NCI-H146 treated with DMSO at 0.1 percent for 48 hours (cell line): ENCODE measurements around the gene ACAA1.
"Not testable (repeated sequence)": the region's sequence is repeated elsewhere in the genome, so short reads cannot be mapped to it uniquely, and the experiment has no call there.

Source experiments
- DNase-seq: peaks from one replicate; lab custom pipeline; 2025; ENCODE audit not compliant: unreplicated experiment; lab: John Stamatoyannopoulos, UW

ACAA1 gene

GRCh38 chr3:38083871-38084333 lies 53.0 kb downstream of the ACAA1 start:
- DNase-seq, result no peak

- DNase-seq, result not testable (repeated sequence)
Observed at GRCh38 chr3:38083254-38083653, 53.7 kb downstream of the ACAA1 start.

- not testable (repeated sequence) for DNase-seq
Observed at GRCh38 chr3:38082296-38082695, 54.6 kb downstream of the ACAA1 start.

- not testable (repeated sequence) for DNase-seq
Observed at GRCh38 chr3:38077073-38077472, 59.9 kb downstream of the ACAA1 start.
